ENCODE measurements around the gene KIRREL1.
A peak's percentile ranks its signal among the peaks of the same experiment; 100 is the strongest.

KIRREL1 gene

GRCh38 chr1:158100498-158100897 is 107.1 kb downstream of the KIRREL1 start:
- Histone ChIP-seq H3K4me1 (ENCODE audit: insufficient read depth, poor library complexity, severe bottlenecking) (peaks cover 7% of the 10 kb centered on the region), H3K36me3 (ENCODE audit: low read depth) (no peaks in the 10 kb centered on the region; the same call in 1 of the 2 replicates), H3K4me3 (ENCODE audit: severe bottlenecking) (no peak overlapping the region), H3K27me3 (ENCODE audit: insufficient read depth, poor library complexity, severe bottlenecking) (no peaks in the 10 kb centered on the region), H3K27ac (ENCODE audit: poor library complexity, severe bottlenecking) (no peak overlapping the region), H3K9me3 (ENCODE audit: severe bottlenecking) (no peaks in the 10 kb centered on the region)
- DNase-seq (ENCODE audit: low spot score) (no peak), ATAC-seq (ENCODE audit: low read depth) (no peak)
- TF ChIP-seq, protein P1, sequence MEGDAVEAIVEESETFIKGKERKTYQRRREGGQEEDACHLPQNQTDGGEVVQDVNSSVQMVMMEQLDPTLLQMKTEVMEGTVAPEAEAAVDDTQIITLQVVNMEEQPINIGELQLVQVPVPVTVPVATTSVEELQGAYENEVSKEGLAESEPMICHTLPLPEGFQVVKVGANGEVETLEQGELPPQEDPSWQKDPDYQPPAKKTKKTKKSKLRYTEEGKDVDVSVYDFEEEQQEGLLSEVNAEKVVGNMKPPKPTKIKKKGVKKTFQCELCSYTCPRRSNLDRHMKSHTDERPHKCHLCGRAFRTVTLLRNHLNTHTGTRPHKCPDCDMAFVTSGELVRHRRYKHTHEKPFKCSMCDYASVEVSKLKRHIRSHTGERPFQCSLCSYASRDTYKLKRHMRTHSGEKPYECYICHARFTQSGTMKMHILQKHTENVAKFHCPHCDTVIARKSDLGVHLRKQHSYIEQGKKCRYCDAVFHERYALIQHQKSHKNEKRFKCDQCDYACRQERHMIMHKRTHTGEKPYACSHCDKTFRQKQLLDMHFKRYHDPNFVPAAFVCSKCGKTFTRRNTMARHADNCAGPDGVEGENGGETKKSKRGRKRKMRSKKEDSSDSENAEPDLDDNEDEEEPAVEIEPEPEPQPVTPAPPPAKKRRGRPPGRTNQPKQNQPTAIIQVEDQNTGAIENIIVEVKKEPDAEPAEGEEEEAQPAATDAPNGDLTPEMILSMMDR (IDR thresholded peaks at IDR 0.05; ENCODE audit: poor library complexity, severe bottlenecking), result no peak

- H3K27me3 ChIP-seq (ENCODE audit: insufficient read depth, poor library complexity, severe bottlenecking), result no peaks in the 10 kb centered on the region
- peak overlapping the region; percentile 24 for H3K27ac ChIP-seq (ENCODE audit: poor library complexity, severe bottlenecking)
- ATAC-seq (ENCODE audit: low read depth), result no peak
- no peak for DNase-seq (ENCODE audit: low spot score)
- H3K4me3 ChIP-seq (ENCODE audit: severe bottlenecking), result no peak overlapping the region
- H3K36me3 ChIP-seq (ENCODE audit: low read depth), result no peaks in the 10 kb centered on the region
- H3K4me1 ChIP-seq (ENCODE audit: insufficient read depth, poor library complexity, severe bottlenecking), result peaks cover 7% of the 10 kb centered on the region
- no peaks in the 10 kb centered on the region for H3K9me3 ChIP-seq (ENCODE audit: severe bottlenecking)
- TF ChIP-seq, protein P1 (IDR thresholded peaks at IDR 0.05; ENCODE audit: poor library complexity, severe bottlenecking), result no peak
These were observed 108.0 kb downstream of the KIRREL1 start for GRCh38 chr1:158101455-158101854.

GRCh38 chr1:158101927-158102326 is 108.5 kb downstream of the KIRREL1 start:
- Histone ChIP-seq H3K36me3 (ENCODE audit: low read depth) (no peaks in the 10 kb centered on the region), H3K4me3 (ENCODE audit: severe bottlenecking) (no peak overlapping the region), H3K9me3 (ENCODE audit: severe bottlenecking) (no peaks in the 10 kb centered on the region), H3K27ac (ENCODE audit: poor library complexity, severe bottlenecking) (peak overlapping the region; percentile 24), H3K4me1 (ENCODE audit: insufficient read depth, poor library complexity, severe bottlenecking) (peaks cover 7% of the 10 kb centered on the region), H3K27me3 (ENCODE audit: insufficient read depth, poor library complexity, severe bottlenecking) (no peaks in the 10 kb centered on the region)
- TF ChIP-seq, protein P1 (IDR thresholded peaks at IDR 0.05; ENCODE audit: poor library complexity, severe bottlenecking), result no peak
- ATAC-seq (ENCODE audit: low read depth), result peak; percentile 85
- no peak for DNase-seq (ENCODE audit: low spot score)

GRCh38 chr1:158102881-158103674 is 109.6 kb downstream of the KIRREL1 start:
- no peak overlapping the region for H3K27ac ChIP-seq (ENCODE audit: poor library complexity, severe bottlenecking)
- H3K4me3 ChIP-seq (ENCODE audit: severe bottlenecking), result no peak overlapping the region
- no peak for ATAC-seq (ENCODE audit: low read depth)
- TF ChIP-seq, protein P1 (IDR thresholded peaks at IDR 0.05; ENCODE audit: poor library complexity, severe bottlenecking), result no peak
- H3K9me3 ChIP-seq (ENCODE audit: severe bottlenecking), result no peaks in the 10 kb centered on the region
- H3K36me3 ChIP-seq (ENCODE audit: low read depth), result no peaks in the 10 kb centered on the region
- H3K27me3 ChIP-seq (ENCODE audit: insufficient read depth, poor library complexity, severe bottlenecking), result no peaks in the 10 kb centered on the region
- DNase-seq (ENCODE audit: low spot score), result no peak
- peaks cover 7% of the 10 kb centered on the region for H3K4me1 ChIP-seq (ENCODE audit: insufficient read depth, poor library complexity, severe bottlenecking)

Data from RWPE2 (cell line).